HCT116 (cell line): ENCODE results near the gene DLG2. TPM values are rescaled to one million over a fixed set of nuclear protein-coding genes. Genes with fewer than 3 reads are reported as not detected.

Experiments used
- ATAC-seq: fragments of 200-7000 bp; cut with Tn5 transposase; 2 replicates; pipeline ENCODE4 v1.9.1; 2020; ENCODE audit warnings: mild to moderate bottlenecking, moderate library complexity
- BruUV-seq: library from RNA; stranded (reverse); fragments of 400-500 nt; replicated peaks from 2 replicates; lab custom pipeline; 2021; lab: Mats Ljungman, UMichigan
- CTCF ChIA-PET: fragments of 300-600 bp; sonication (Branson Sonifier 250); formaldehyde crosslinking; loops from one replicate; lab custom pipeline; 2021; ENCODE audit warnings: antibody characterized with exemption; lab: Charles Lee
- POLR2A ChIA-PET: fragments of 300-600, 350-600 bp; sonication (Branson Sonifier 250); formaldehyde crosslinking; loops from one replicate; lab custom pipeline; 2021; ENCODE audit warnings: antibody characterized with exemption; lab: Charles Lee
- RAD21 ChIA-PET, 2 experiments: fragments of 300-600 bp; sonication (Branson Sonifier 250); formaldehyde crosslinking; loops; one replicate each; lab custom pipeline; 2023; ENCODE audit warnings: low total read pairs in 2 of 2; ENCODE audit not compliant: uncharacterized antibody in 2 of 2, unreplicated experiment in 2 of 2, low non-redundant PET in 1 of 2; lab: Charles Lee
- DNase-seq: peaks from one replicate; pipeline ENCODE4 v3.0.0-alpha.2; 2010; ENCODE audit warnings: low read depth, low spot score
- H2AFZ ChIP-seq: fragments of 200-600 bp; shearing (Covaris generic), sonication (generic); 2 replicates; pipeline ENCODE4 v1.6.1; 2017; ENCODE audit warnings: low read depth, mixed run types, mixed read lengths, antibody characterized with exemption, low read length; ENCODE audit not compliant: poor library complexity, severe bottlenecking
- H3K27ac ChIP-seq: 2 replicates; pipeline ENCODE4 v1.5.1; 2012; ENCODE audit warnings: low read depth, low read length
- H3K27me3 ChIP-seq: fragments of 200-600 bp; sonication (generic); 2 replicates; pipeline ENCODE4 v1.6.1; 2016; ENCODE audit warnings: mixed run types, low read length, mixed read lengths; ENCODE audit not compliant: insufficient read depth
- H3K36me3 ChIP-seq, 2 experiments: fragments of 200-500 bp in 1 of 2; fragments of 200-600 bp in 1 of 2; sonication (Bioruptor generic) in 1 of 2; sonication (generic) in 1 of 2; 2 replicates each; pipeline versions ENCODE4 v1.5.1 to v1.6.1; 2014 to 2016; ENCODE audit warnings: low read length in 2 of 2, inconsistent platforms in 1 of 2, mixed read lengths in 1 of 2, mixed run types in 1 of 2; ENCODE audit not compliant: insufficient read depth in 2 of 2, control insufficient read depth in 1 of 2
- H3K4me1 ChIP-seq, 2 experiments: fragments of 200-600 bp in 1 of 2; sonication (generic) in 1 of 2; 2 replicates each; pipeline versions ENCODE4 v1.5.1 to v1.6.1; 2012 to 2017; ENCODE audit warnings: low read length in 2 of 2, inconsistent platforms in 1 of 2, mild to moderate bottlenecking in 1 of 2, mixed read lengths in 1 of 2, mixed run types in 1 of 2, moderate library complexity in 1 of 2; ENCODE audit not compliant: insufficient read depth in 2 of 2, control insufficient read depth in 1 of 2
- H3K4me2 ChIP-seq: fragments of 200-600 bp; sonication (generic); 2 replicates; pipeline ENCODE4 v1.6.1; 2017; ENCODE audit warnings: mixed run types, low read length, mixed read lengths
- H3K4me3 ChIP-seq, 2 experiments: fragments of 200-600 bp in 1 of 2; sonication (generic) in 1 of 2; replicated peaks in 1 of 2; 2 replicates each; pipeline ENCODE4 v1.5.1; 2011 to 2016; ENCODE audit warnings: low read length in 2 of 2, control low read depth in 1 of 2, low read depth in 1 of 2, mild to moderate bottlenecking in 1 of 2, mixed read lengths in 1 of 2, mixed run types in 1 of 2
- H3K79me2 ChIP-seq: fragments of 200-600 bp; sonication (generic); 2 replicates; pipeline ENCODE4 v1.6.1; 2017; ENCODE audit warnings: mild to moderate bottlenecking, mixed run types, low read length, moderate library complexity, mixed read lengths; ENCODE audit not compliant: insufficient read depth
- H3K9ac ChIP-seq: fragments of 200-600 bp; sonication (generic); 2 replicates; pipeline ENCODE4 v1.6.1; 2016; ENCODE audit warnings: low read length, mixed read lengths
- H3K9me2 ChIP-seq: fragments of 200-600 bp; sonication (generic), shearing (Covaris generic); 2 replicates; pipeline ENCODE4 v1.6.1; 2017; ENCODE audit warnings: mixed run types, mild to moderate bottlenecking, moderate library complexity; ENCODE audit not compliant: insufficient read depth
- H3K9me3 ChIP-seq, 2 experiments: fragments of 200-500 bp in 1 of 2; fragments of 200-600 bp in 1 of 2; sonication (Bioruptor generic) in 1 of 2; sonication (generic) in 1 of 2; 2 replicates each; pipeline ENCODE4 v1.6.1; 2014 to 2017; ENCODE audit warnings: low read length in 2 of 2, mixed read lengths in 2 of 2, inconsistent platforms in 1 of 2, low read depth in 1 of 2, mild to moderate bottlenecking in 1 of 2, mixed run types in 1 of 2, moderate library complexity in 1 of 2; ENCODE audit not compliant: control insufficient read depth in 1 of 2, insufficient read depth in 1 of 2
- H4K20me1 ChIP-seq: fragments of 200-600 bp; sonication (generic), shearing (Covaris generic); 2 replicates; pipeline ENCODE4 v1.6.1; 2017; ENCODE audit warnings: mixed run types, mild to moderate bottlenecking, moderate library complexity; ENCODE audit not compliant: insufficient read depth
- ATF3 ChIP-seq: IDR thresholded peaks from 2 replicates; pipeline ENCODE4 v1.6.1; 2012
- CBX3 ChIP-seq: IDR thresholded peaks from 2 replicates; pipeline ENCODE4 v1.6.1; 2012; ENCODE audit warnings: low read depth
- CEBPB ChIP-seq: IDR thresholded peaks from 2 replicates; pipeline ENCODE4 v1.6.1; 2012; ENCODE audit warnings: low read depth
- CTCF ChIP-seq, 3 experiments: fragments of 200-600 bp in 1 of 3; sonication (generic) in 1 of 3; IDR thresholded peaks in 2 of 3; conservative IDR thresholded peaks in 1 of 3; 2 replicates each; pipeline ENCODE4 v1.5.1; 2012 to 2017; ENCODE audit warnings: low read depth in 2 of 3, low read length in 2 of 3, antibody characterized with exemption in 1 of 3, borderline replicate concordance in 1 of 3, control low read depth in 1 of 3, mild to moderate bottlenecking in 1 of 3, mixed read lengths in 1 of 3, mixed run types in 1 of 3, moderate library complexity in 1 of 3; ENCODE audit not compliant: insufficient read depth in 1 of 3
- EGR1 ChIP-seq: IDR thresholded peaks from 2 replicates; pipeline ENCODE4 v1.6.1; 2012; ENCODE audit warnings: low read depth
- ELF1 ChIP-seq: IDR thresholded peaks from 2 replicates; pipeline ENCODE4 v1.6.1; 2012; ENCODE audit warnings: low read depth, borderline replicate concordance
- EZH2phosphoT487 ChIP-seq: fragments of 200-600 bp; IDR thresholded peaks from 2 replicates; pipeline ENCODE4 v1.6.1; 2018; ENCODE audit warnings: antibody characterized with exemption, borderline replicate concordance
- JUND ChIP-seq: IDR thresholded peaks from 2 replicates; pipeline ENCODE4 v1.6.1; 2012
- MAX ChIP-seq: IDR thresholded peaks from 2 replicates; pipeline ENCODE4 v1.6.1; 2012
- POLR2A ChIP-seq: IDR thresholded peaks from 2 replicates; pipeline ENCODE4 v1.7.0; 2011; ENCODE audit warnings: borderline replicate concordance; ENCODE audit not compliant: insufficient read depth, insufficient read length; ENCODE audit errors: extremely low read depth
- POLR2AphosphoS5 ChIP-seq: IDR thresholded peaks from 2 replicates; pipeline ENCODE4 v1.6.1; 2011; ENCODE audit warnings: mild to moderate bottlenecking, low read depth, low read length, moderate library complexity
- RAD21 ChIP-seq: IDR thresholded peaks from 2 replicates; pipeline ENCODE4 v1.6.1; 2012; ENCODE audit warnings: low read depth, mild to moderate bottlenecking
- SIN3A ChIP-seq: IDR thresholded peaks from 2 replicates; pipeline ENCODE4 v1.6.1; 2012; ENCODE audit warnings: low read depth
- SP1 ChIP-seq: IDR thresholded peaks from 2 replicates; pipeline ENCODE4 v1.6.1; 2012; ENCODE audit warnings: low read depth
- SRF ChIP-seq: IDR thresholded peaks from 2 replicates; pipeline ENCODE4 v1.6.1; 2012; ENCODE audit warnings: low read depth
- YY1 ChIP-seq: IDR thresholded peaks from 2 replicates; pipeline ENCODE4 v1.6.1; 2011; ENCODE audit warnings: low read length, low read depth, moderate library complexity, mild to moderate bottlenecking; ENCODE audit not compliant: insufficient replicate concordance; ENCODE audit errors: extremely low read depth
- ZBTB33 ChIP-seq: IDR thresholded peaks from 2 replicates; pipeline ENCODE4 v1.6.1; 2011; ENCODE audit warnings: mild to moderate bottlenecking, low read length, moderate library complexity; ENCODE audit not compliant: insufficient replicate concordance; ENCODE audit errors: extremely low read depth
- ZFX ChIP-seq: fragments of 450-650 bp; IDR thresholded peaks from 2 replicates; pipeline ENCODE4 v1.6.1; 2017
- ZNF274 ChIP-seq: fragments of 200-500 bp; sonication (Bioruptor generic); IDR thresholded peaks from 2 replicates; pipeline ENCODE4 v1.6.1; 2014; ENCODE audit warnings: mild to moderate bottlenecking, low read depth, low read length, inconsistent platforms
- intact Hi-C: fragments of 100-400 bp; cut with micrococcal nuclease; formaldehyde crosslinking; loops from 2 replicates; pipeline ENCODE4 v1.10.0; 2022
- total RNA-seq: library from RNA; stranded (reverse); gene quantifications from one replicate; pipeline ENCODE4 v1.2.1, GENCODE V29; 2021; ENCODE audit not compliant: unreplicated experiment

The DLG2 gene
- total RNA-seq, 1 experiment from 2014 or later = 2.4 TPM

GRCh38 chr11:84389696-84390095 is 1237.4 kb downstream of the DLG2 start:
- H2AFZ ChIP-seq = no peak overlapping the region
- no TSS peak for BruUV-seq
- H3K9me3 ChIP-seq = no peaks in the 10 kb centered on the region
- H4K20me1 ChIP-seq = no peaks in the 10 kb centered on the region
- ChIA-PET POLR2A (no interaction called here), CTCF (no interaction called here), RAD21 (no interaction called here)
- H3K27me3 ChIP-seq = no peaks in the 10 kb centered on the region
- intact Hi-C loops = no loop called here
- H3K9ac ChIP-seq = no peak overlapping the region
- DNase-seq (no peak), ATAC-seq (no peak)
- H3K79me2 ChIP-seq = no peaks in the 10 kb centered on the region
- no peaks in the 10 kb centered on the region for H3K36me3 ChIP-seq
- no peak overlapping the region for H3K27ac ChIP-seq
- H3K4me3 ChIP-seq = no peak overlapping the region
- no peaks in the 10 kb centered on the region for H3K4me1 ChIP-seq
- TF ChIP-seq CBX3 (no peak), ATF3 (no peak), EZH2phosphoT487 (no peak), ZFX (no peak), MAX (no peak), YY1 (no peak), SIN3A (no peak), RAD21 (no peak), POLR2A (no peak), ZBTB33 (no peak), POLR2AphosphoS5 (no peak), EGR1 (no peak), ZNF274 (no peak), JUND (no peak), SP1 (no peak), CEBPB (no peak), SRF (no peak), ELF1 (no peak), CTCF (IDR thresholded peaks at IDR 0.05 in 2 of 3, conservative IDR thresholded peaks at IDR 0.05 in 1 of 3; ENCODE audit: borderline replicate concordance in 1 of 3, insufficient read depth in 1 of 3, low read depth in 2 of 3, low read length in 2 of 3) (no peak)
- no peak overlapping the region for H3K4me2 ChIP-seq
- H3K9me2 ChIP-seq = no peaks in the 10 kb centered on the region
